Heart right ventricle (tissue), 16 donors: ENCODE results near the gene CASP6. TPM values are rescaled to one million over a fixed set of nuclear protein-coding genes. Genes with fewer than 3 reads are reported as not detected.

Experiments used
- ATAC-seq, 8 donors: fragments of 200-7000 bp; cut with Tn5 transposase; one replicate each; pipeline ENCODE4 v1.9.1; 2020; ENCODE audit warnings: mild to moderate bottlenecking in 8 of 8, moderate library complexity in 8 of 8, moderate number of reproducible peaks in 1 of 8
- DNase-seq, 2 donors: peaks; one replicate each; pipeline ENCODE4 v3.0.0-alpha.2; 2020
- H3K27ac ChIP-seq, 10 donors: fragments of 200-600 bp; sonication (generic) in 2 of 10; one replicate each; pipeline versions ENCODE4 v1.5.0 to v1.8.0; 2020 to 2022; ENCODE audit warnings: mild to moderate bottlenecking in 3 of 10
- H3K27me3 ChIP-seq, 7 donors: fragments of 200-600 bp; one replicate each; pipeline ENCODE4 v1.8.0; 2021 to 2022; ENCODE audit warnings: mild to moderate bottlenecking in 2 of 7
- H3K36me3 ChIP-seq, 9 donors: fragments of 200-600 bp; sonication (generic) in 1 of 9; one replicate each; pipeline versions ENCODE4 v1.5.0 to v1.8.0; 2020 to 2022; ENCODE audit warnings: mild to moderate bottlenecking in 2 of 9
- H3K4me1 ChIP-seq, 9 donors: fragments of 200-600 bp; sonication (generic) in 1 of 9; one replicate each; pipeline versions ENCODE4 v1.5.0 to v1.8.0; 2020 to 2022; ENCODE audit warnings: mild to moderate bottlenecking in 4 of 9
- H3K4me3 ChIP-seq, 10 donors: fragments of 200-600 bp; sonication (generic) in 2 of 10; one replicate each; pipeline versions ENCODE4 v1.5.0 to v1.8.0; 2020 to 2022; ENCODE audit warnings: mild to moderate bottlenecking in 7 of 10, moderate library complexity in 2 of 10
- H3K9me3 ChIP-seq, 11 donors: fragments of 200-600 bp in 10 of 11; sonication (generic) in 2 of 11; one replicate each; pipeline versions ENCODE4 v1.5.0 to v1.8.0; 2013 to 2022; ENCODE audit warnings: mild to moderate bottlenecking in 2 of 11, control low read depth in 1 of 11, moderate library complexity in 1 of 11
- WGBS, 2 donors: extraction: QIAGEN DNeasy Blood & Tissue Kit; methylation state at CpG; one replicate each; pipeline ENCODE4 v1.1.7; 2013; ENCODE audit warnings: inconsistent platforms in 1 of 2; 5-methylcytosine and 5-hydroxymethylcytosine counted together
- intact Hi-C, 10 donors: fragments of 100-400 bp; cut with DNase I; formaldehyde crosslinking; loops; one replicate each; pipeline versions ENCODE4 v1.11.1 to v1.14.2; 2022
- polyA plus RNA-seq, 2 donors: library from polyadenylated mRNA; stranded (reverse); fragments of 200-250 nt; gene quantifications; one replicate each; pipeline ENCODE4 v1.2.3, GENCODE V29; 2013
- total RNA-seq, 10 donors: library from RNA; stranded (reverse); fragmentation: NEBNext Ultra II Directional in 3 of 10; extraction: Animal tissue kit (Norgen Biotek cat#: 25700) in 3 of 10; gene quantifications; one replicate each; pipeline versions ENCODE4 v1.2.1 to v1.2.4, GENCODE V29; 2021 to 2023
- TF ChIP-seq, protein P1 (sequence below), 9 donors: fragments of 200-600 bp; sonication (generic) in 2 of 9; IDR thresholded peaks; one replicate each; pipeline versions ENCODE4 v1.5.0 to v1.8.0; 2021 to 2022; ENCODE audit warnings: antibody characterized with exemption in 9 of 9, mild to moderate bottlenecking in 5 of 9, moderate library complexity in 1 of 9
- donor health status: Arrhythmogenic right ventricular cardiomyopathy.
- donor health status: ischemic (EF 13 %, LVEDD 7.1; RV severe dilation, severe dysfunction).
- donor health status: healthy with polysubstance abuse.
- donor health status: DM: no; HTN: yes; CAD: no.
- donor health status: DM: no; HTN: no; CAD: no.
- donor health status: ischemic (EF 25% LVEDD 6.9; RV normal size, moderate dysfunction).
- donor health status: ischemic (EF 25% LVEDD 5.7; RV mildly dilated, moderate dysfunction).
- donor health status: healthy.
- donor health status: DM: yes; HTN: yes; CAD: no.
- donor health status: Ischemic cardiomyopathy.
- donor health status: ischemic (EF 35%, LVEDD 5.7; RV mildly dilated, moderate dysfunction).
- donor health status: nonischemic (EF 11% LVEDD 7.7; RV severe dilation, severe dysfunction).
- donor health status: DM: yes; HTN: yes; CAD: no.
- donor health status: PGD.
- donor health status: ischemic (EF 29% LVEDD 5.4; RV normal size, mild dysfunction).
- donor health status: nonischemic (EF 23%, LVEDD 6.1; RV moderate dilation, normal function).

Gene CASP6
- total and polyA plus RNA-seq, 12 donors = 3.0 to 10.2 (median 6.2) TPM

DNA sequence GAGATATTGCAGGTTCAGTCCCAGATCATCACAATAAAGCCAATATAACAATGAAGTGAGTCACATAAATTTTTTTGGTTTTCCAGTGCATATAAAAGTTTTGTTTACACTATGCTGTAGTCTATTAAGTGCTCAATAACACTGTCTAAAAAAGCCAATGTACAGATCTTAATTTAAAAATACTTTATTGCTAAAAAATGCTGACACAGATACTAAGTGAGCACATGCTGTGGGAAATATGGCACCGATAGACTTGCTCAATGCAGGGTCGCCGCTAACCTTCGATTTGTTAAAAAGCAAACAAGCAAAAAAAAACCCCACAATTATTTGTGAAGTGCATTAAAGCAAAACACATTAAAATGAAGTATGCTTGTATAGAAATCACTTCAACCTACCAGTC, 16.4 kb upstream of the CASP6 start:
- Histone ChIP-seq H3K4me3 (no peak overlapping the region), H3K27ac (no peak overlapping the region), H3K9me3 (no peaks in the 10 kb centered on the region), H3K36me3 (peaks cover 0 to 29% (median 12%) of the 10 kb centered on the region in 9 donors), H3K27me3 (no peaks in the 10 kb centered on the region), H3K4me1 (no peaks in the 10 kb centered on the region)
- 98% methylated on average over 4 of the region's 4 CpGs for WGBS, 2 donors
- intact Hi-C loops = loop anchor here in 2 of 10 donors (5.0 to 10.0 kb wide), 2 partner anchors 285 to 882 kb away; partner anchors contain the start of gene SEC24B (in 1 of the 2)
- DNase-seq (no peak), ATAC-seq (no peak)
- TF ChIP-seq, protein P1, sequence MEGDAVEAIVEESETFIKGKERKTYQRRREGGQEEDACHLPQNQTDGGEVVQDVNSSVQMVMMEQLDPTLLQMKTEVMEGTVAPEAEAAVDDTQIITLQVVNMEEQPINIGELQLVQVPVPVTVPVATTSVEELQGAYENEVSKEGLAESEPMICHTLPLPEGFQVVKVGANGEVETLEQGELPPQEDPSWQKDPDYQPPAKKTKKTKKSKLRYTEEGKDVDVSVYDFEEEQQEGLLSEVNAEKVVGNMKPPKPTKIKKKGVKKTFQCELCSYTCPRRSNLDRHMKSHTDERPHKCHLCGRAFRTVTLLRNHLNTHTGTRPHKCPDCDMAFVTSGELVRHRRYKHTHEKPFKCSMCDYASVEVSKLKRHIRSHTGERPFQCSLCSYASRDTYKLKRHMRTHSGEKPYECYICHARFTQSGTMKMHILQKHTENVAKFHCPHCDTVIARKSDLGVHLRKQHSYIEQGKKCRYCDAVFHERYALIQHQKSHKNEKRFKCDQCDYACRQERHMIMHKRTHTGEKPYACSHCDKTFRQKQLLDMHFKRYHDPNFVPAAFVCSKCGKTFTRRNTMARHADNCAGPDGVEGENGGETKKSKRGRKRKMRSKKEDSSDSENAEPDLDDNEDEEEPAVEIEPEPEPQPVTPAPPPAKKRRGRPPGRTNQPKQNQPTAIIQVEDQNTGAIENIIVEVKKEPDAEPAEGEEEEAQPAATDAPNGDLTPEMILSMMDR (IDR thresholded peaks at IDR 0.05) = no peak

DNA sequence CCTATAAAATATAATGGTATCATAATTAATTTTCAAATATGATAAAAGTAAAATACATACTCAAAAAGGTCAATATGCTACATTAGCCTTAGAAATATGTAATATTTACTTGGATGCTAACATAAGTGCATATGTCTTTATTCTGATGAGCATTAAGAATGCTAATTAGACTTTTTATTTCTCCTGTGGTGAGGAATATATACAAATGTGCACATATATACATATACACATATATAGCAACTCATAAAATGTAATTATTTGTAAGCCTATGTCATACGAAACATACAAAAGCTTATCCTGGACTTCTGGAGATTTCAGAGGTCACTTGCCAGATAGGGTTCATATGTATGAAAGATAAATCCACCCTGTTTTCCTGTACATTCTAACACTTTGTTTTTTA, 15.5 kb upstream of the CASP6 start:
- intact Hi-C loops = no loop called here
- Histone ChIP-seq H3K4me3 (no peak overlapping the region), H3K36me3 (peaks cover 0 to 38% (median 12%) of the 10 kb centered on the region in 9 donors), H3K27me3 (no peaks in the 10 kb centered on the region), H3K9me3 (no peaks in the 10 kb centered on the region), H3K4me1 (no peaks in the 10 kb centered on the region), H3K27ac (no peak overlapping the region)
- 92 to 97% methylated on average over 1 of the region's 1 CpG for WGBS, 2 donors
- no peak for DNase-seq
- TF ChIP-seq, protein P1 (IDR thresholded peaks at IDR 0.05) = no peak
- ATAC-seq = no peak

DNA sequence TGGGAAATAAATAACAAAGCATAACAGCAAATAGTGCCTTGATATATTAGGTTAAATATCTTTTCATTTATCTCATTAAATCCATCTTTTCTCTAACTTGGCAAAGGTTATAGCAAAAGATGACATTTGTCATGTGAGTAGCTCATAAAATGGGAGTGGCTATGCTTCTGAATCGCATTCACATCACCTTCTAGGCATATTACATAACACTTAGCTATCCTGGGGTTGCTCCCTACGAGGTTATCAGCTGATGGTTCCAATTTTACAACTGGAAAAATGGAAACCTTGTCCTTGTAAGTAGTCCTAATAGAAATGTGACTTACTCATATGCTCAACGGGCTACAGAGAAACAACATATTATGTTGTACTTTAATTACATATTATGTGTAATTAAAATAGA, 10.3 kb upstream of the CASP6 start:
- H3K27me3 ChIP-seq = no peaks in the 10 kb centered on the region
- no peak for ATAC-seq
- intact Hi-C loops = no loop called here
- H3K9me3 ChIP-seq = no peaks in the 10 kb centered on the region
- no peak overlapping the region for H3K27ac ChIP-seq
- H3K4me1 ChIP-seq = no peaks in the 10 kb centered on the region
- WGBS, 2 donors = 91 to 96% methylated on average over 3 of the region's 3 CpGs
- TF ChIP-seq, protein P1 (IDR thresholded peaks at IDR 0.05) = no peak
- H3K4me3 ChIP-seq = no peak overlapping the region
- no peak for DNase-seq
- peaks cover 0 to 70% (median 12%) of the 10 kb centered on the region in 9 donors for H3K36me3 ChIP-seq

DNA sequence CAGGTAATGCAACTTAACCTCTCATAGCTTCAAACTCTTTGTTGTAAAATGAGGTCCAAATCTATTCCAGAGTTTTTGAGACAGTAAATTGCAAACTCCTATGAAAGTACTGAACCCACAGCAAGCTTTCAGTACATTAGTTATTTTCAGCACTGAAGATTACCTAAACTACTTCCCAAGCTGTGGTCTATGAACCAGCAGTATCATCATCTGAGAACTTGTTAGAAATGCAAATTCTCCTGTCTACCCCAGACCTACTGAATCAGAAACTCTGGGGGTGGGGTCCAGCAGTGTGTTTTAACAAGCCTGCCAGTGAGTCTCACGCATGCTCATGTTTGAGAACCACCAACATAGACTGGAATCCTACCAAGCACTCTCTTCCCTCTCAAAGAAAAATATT, 5.7 kb upstream of the CASP6 start:
- DNase-seq (no peak), ATAC-seq (no peak)
- Histone ChIP-seq H3K27ac (no peak overlapping the region), H3K4me3 (no peak overlapping the region), H3K4me1 (peaks cover 0 to 5% (median 0%) of the 10 kb centered on the region in 9 donors), H3K9me3 (no peaks in the 10 kb centered on the region), H3K36me3 (peaks cover 0 to 52% (median 0%) of the 10 kb centered on the region in 9 donors), H3K27me3 (no peaks in the 10 kb centered on the region)
- whole genome bisulfite sequencing, 2 donors = 85 to 89% methylated on average over 1 of the region's 1 CpG
- TF ChIP-seq, protein P1 (IDR thresholded peaks at IDR 0.05) = no peak
- intact Hi-C loops = loop anchor here in 6 of 10 donors (10.0 kb wide), 5 partner anchors 96 to 266 kb away; partner anchors contain the start of genes GAR1 (in 2 of the 6), CFI (in 1 of the 6) and MCUB (in 1 of the 6)
